Astrocyte of the cerebellum (primary cell): Measurements from ENCODE around the gene FAM227B.
A peak's percentile ranks its signal among the peaks of the same experiment; 100 is the strongest.
"Not testable (repeated sequence)": the region's sequence is repeated elsewhere in the genome, so short reads cannot be mapped to it uniquely, and the experiment has no call there.

ENCODE experiments used
- DNase-seq: peaks from one replicate; pipeline ENCODE4 v3.0.0-alpha.2; 2011; ENCODE audit warnings: low read depth
- H3K4me3 ChIP-seq: 2 replicates; pipeline ENCODE4 v1.5.1; 2011; ENCODE audit warnings: mild to moderate bottlenecking, low read depth, low read length, moderate library complexity
- in situ Hi-C: cut with HindIII; loops from 2 replicates; pipeline ENCODE4 v1.10.0; 2017; ENCODE audit warnings: low sequenced_read_pairs
- TF ChIP-seq, protein P1 (sequence below): IDR thresholded peaks from 2 replicates; pipeline ENCODE4 v1.5.1; 2012; ENCODE audit warnings: low read length, low read depth, moderate library complexity, mild to moderate bottlenecking; ENCODE audit errors: missing control alignments

Gene FAM227B

DNA sequence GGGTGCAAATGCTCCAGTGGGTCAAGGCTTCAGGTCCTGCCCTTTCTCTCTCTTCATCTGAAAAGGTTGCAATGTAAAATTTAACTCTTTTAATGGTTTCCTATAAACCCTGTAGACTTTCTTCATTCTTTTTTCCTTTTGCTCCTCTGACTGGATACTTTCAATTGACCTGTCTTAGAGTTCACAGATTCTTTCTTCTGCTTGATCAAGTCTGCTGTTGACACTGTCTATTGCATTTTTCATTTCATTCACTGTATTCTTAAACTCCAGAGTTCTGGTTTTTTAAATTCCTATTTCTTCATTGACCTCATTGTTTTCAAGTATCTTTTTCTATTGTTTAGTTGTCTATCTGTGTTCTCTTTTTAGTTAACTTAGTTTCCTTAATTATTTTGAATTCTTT, 82.1 kb downstream of the FAM227B start:
- in situ Hi-C loops = no loop called here
- no peak for DNase-seq
- TF ChIP-seq, protein P1, sequence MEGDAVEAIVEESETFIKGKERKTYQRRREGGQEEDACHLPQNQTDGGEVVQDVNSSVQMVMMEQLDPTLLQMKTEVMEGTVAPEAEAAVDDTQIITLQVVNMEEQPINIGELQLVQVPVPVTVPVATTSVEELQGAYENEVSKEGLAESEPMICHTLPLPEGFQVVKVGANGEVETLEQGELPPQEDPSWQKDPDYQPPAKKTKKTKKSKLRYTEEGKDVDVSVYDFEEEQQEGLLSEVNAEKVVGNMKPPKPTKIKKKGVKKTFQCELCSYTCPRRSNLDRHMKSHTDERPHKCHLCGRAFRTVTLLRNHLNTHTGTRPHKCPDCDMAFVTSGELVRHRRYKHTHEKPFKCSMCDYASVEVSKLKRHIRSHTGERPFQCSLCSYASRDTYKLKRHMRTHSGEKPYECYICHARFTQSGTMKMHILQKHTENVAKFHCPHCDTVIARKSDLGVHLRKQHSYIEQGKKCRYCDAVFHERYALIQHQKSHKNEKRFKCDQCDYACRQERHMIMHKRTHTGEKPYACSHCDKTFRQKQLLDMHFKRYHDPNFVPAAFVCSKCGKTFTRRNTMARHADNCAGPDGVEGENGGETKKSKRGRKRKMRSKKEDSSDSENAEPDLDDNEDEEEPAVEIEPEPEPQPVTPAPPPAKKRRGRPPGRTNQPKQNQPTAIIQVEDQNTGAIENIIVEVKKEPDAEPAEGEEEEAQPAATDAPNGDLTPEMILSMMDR = no peak
- no peak overlapping the region for H3K4me3 ChIP-seq

DNA sequence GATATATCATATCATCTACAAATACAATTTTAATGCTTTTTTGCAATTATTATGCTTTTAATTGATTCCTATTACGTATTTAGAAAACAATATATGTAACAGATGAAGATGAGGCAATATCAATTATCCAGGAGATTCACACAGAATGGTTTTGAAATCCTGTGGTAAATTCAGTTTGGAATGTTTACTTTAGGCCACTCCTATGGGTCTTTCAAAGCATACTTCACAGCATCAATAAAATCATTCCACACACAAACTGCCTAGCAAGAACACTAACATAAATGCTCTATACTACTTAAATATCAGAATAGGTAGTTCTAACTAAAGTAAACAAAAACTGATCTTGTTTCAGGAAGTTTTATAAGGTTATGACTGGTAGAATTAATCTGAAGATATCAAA, 90.5 kb downstream of the FAM227B start:
- in situ Hi-C loops = no loop called here
- DNase-seq = no peak

DNA sequence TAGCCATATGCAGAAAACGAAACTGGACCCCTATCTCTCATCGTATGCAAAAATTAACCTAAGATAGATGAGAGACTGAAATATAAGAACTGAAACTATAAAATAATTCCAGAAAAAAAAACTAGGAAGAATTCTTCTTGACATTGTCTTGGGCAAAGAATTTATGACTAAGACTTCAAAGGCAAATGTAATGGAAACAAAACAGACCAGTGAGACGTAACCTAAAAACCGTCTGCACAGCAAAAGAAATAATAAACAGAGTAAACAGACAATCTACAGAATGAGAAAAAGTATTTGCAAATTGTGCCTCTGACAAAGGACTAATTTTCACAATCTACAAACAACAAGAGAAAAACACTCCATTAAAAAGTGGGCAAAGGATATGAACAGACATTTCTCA, 92.3 kb downstream of the FAM227B start:
- in situ Hi-C loops = no loop called here
- TF ChIP-seq, protein P1 = no peak
- no peak for DNase-seq
- H3K4me3 ChIP-seq = no peak overlapping the region

More for the DNA sequence above, 90.5 kb downstream of the FAM227B start:
- no peak overlapping the region for H3K4me3 ChIP-seq
- TF ChIP-seq, protein P1 = no peak

DNA sequence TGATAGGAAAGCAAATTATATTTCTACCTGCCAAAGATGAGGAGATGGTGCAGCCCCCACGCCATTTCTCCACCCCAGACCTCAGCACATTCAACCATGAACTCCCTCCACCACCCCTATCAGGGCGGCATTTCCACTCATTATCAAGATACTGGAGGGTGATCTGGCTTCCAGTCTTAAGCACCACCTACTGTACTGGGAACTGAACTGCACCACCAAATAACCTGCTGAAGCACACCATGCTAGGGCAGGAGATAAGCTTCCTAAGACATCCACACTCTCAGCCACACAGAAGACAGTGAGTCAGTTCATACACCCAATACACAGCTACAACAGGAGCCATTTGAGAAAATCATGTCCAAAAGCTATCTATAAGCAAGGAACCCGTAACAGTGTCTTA, 98.8 kb downstream of the FAM227B start:
- TF ChIP-seq, protein P1 = peak; percentile 10
- DNase-seq = no peak
- in situ Hi-C loops = no loop called here
- no peak overlapping the region for H3K4me3 ChIP-seq

DNA sequence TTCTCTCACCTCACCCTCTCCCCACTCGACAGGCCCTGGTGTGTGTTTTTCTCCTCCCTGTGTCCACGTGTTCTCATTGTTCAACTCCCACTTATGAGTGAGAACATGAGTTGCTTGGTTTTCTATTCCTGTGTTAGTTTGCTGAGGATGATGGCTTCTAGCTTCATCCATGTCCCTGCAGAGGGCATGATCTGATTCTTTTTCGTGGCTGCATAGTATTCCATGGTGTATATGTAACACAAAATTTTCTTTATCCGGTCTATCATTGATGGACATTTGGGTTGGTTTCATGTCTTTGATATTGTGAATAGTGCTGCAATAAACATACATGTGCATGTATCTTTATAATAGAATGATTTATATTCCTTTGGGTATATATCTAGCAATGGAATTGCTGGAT, 107.9 kb downstream of the FAM227B start:
- in situ Hi-C loops, DNase-seq: not testable (repeated sequence)

DNA sequence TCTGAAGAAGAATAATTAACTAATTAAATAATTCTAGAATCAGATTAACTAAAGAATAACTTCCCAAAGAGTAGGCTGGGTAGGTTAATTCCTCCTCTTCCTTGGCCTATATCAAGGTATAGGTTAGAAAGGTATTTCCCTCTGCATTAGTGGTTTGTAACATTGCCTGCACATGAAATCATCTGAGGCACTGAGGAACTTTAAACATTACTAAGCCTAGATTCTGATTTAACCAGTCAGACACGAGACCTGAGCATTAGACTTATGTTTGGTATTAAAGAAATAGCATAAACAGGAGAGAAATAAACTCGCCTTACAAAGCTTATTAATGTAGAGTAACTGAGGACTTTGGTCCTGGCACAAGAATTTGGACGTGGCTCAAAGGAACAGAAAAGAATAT, 113.4 kb downstream of the FAM227B start:
- TF ChIP-seq, protein P1 = no peak
- H3K4me3 ChIP-seq = no peak overlapping the region
- no peak for DNase-seq
- in situ Hi-C loops = no loop called here

More for the DNA sequence above, 107.9 kb downstream of the FAM227B start:
- H3K4me3 ChIP-seq = not testable (repeated sequence)

DNA sequence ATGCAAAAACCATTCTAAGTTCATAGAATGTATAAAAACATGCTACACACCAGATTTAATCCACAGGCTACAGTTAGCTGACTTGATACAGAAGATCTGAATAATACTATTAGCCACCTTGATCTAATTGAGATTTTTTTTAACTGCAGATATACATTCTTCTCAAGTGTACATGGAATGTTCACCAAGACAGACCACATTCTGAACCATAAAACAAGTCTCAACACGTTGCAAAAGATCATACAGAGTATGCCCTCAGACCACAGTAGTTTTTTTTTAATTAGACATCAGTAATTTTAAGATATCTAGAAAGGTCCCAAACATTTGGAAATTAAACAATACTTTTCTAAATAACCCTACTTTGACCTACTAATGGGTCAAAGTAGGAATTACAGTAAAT, 114.3 kb downstream of the FAM227B start:
- in situ Hi-C loops = no loop called here
- no peak for DNase-seq
- TF ChIP-seq, protein P1 = no peak
- no peak overlapping the region for H3K4me3 ChIP-seq
